Keratinocyte (primary cell): Measurements from ENCODE around the gene POLD2.

ENCODE experiments used
- CTCF ChIP-seq, 3 experiments: IDR thresholded peaks in 1 of 3; conservative IDR thresholded peaks in 1 of 3; optimal IDR thresholded peaks in 1 of 3; 2 replicates in 2 of 3; 3 replicates in 1 of 3; pipeline versions ENCODE3 to v1.5.1; 2011; ENCODE audit warnings: low read length in 3 of 3, mild to moderate bottlenecking in 3 of 3, moderate library complexity in 2 of 3, control low read depth in 1 of 3, inconsistent platforms in 1 of 3; ENCODE audit not compliant: insufficient read depth in 2 of 3; ENCODE audit errors: extremely low read depth in 1 of 3
- EZH2 ChIP-seq: IDR thresholded peaks from one replicate; pipeline ENCODE4 v1.6.1; 2012; ENCODE audit warnings: inconsistent platforms, mild to moderate bottlenecking, low read length, moderate library complexity

- TF ChIP-seq CTCF (optimal IDR thresholded peaks at IDR 0.05 in 1 of 3, IDR thresholded peaks at IDR 0.05 in 1 of 3, conservative IDR thresholded peaks at IDR 0.05 in 1 of 3; ENCODE audit: extremely low read depth in 1 of 3, insufficient read depth in 2 of 3, low read length in 3 of 3), result no peak
- no peak for TF ChIP-seq EZH2
Measured at GRCh38 chr7:44093102-44093641, 30.2 kb downstream of the POLD2 start.
